ENCODE results near the gene CXCL12. TPM values are rescaled to one million over a fixed set of nuclear protein-coding genes. Genes with fewer than 3 reads are reported as not detected.

CXCL12 gene
- total and polyA plus RNA-seq, 2 donors (not counting 3 experiments of a cell fraction or from before 2014, with no cell fraction given): 0.35 to 1.4 TPM

DNA sequence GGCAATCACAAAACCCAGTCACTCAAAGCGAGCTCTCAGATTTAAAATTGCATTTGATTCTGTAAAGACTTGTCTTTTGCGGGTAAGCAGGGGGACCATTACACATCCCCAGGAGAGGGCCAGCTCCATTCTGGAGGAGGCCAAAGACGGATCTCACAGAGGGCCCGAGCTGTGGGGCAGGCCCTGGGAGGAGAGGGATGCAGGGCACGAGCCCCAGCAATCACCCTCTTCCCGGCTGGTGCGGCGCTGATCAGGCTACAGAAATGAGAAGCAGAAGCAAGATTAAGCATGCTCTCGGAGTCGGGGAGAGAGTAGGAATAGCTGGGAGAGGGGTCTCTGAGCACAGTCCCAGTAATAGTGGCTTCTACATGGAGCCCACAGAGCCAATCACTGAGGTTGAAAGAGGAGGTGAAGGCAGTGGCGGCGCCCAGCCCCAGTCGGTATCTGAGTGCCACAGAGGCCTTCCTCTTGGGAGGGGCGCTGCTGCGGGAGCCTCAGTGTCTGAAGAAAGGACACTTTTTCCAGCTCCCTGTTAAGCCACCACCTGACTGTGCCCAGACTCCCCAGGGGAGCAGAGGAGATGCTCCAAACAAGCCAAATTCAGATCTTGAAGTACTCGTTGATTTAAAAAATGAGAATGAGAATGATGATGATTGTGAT is 7.1 kb downstream of the CXCL12 start:
- no peaks in the 10 kb centered on the region for H3K9me1 ChIP-seq (replicated peaks; ENCODE audit: control insufficient read depth, extremely low read depth, insufficient read depth, low read length)
- H3K9ac ChIP-seq (replicated peaks; ENCODE audit: extremely low read depth, insufficient read depth, low read length): no peak overlapping the region
- POLR2A ChIA-PET: no interaction called here
- CTCF ChIA-PET: interaction anchor here (1.1 to 1.2 kb wide), 2 partner anchors 13 to 694 kb away, joined by 3 to 4 read pairs; no protein-coding TSS in a partner anchor
- H3K27me3 ChIP-seq (ENCODE audit: control insufficient read depth in 2 of 2, insufficient read depth in 2 of 2, low read length in 2 of 2): no peaks in the 10 kb centered on the region
- H3K4me1 ChIP-seq (ENCODE audit: control insufficient read depth, extremely low read depth, insufficient read depth, low read length): no peaks in the 10 kb centered on the region
- no peak overlapping the region for H2AFZ ChIP-seq (ENCODE audit: low read depth, low read length)
- dilution Hi-C loops (cut with MboI; ENCODE audit: extremely low pct_ligation_motif_present, low sequenced_read_pairs) (no loop called here), intact Hi-C loops (cut with micrococcal nuclease) (no loop called here)
- H3K79me2 ChIP-seq (ENCODE audit: control insufficient read depth, insufficient read depth, low read length): no peaks in the 10 kb centered on the region
- FAIRE-seq: no peak
- no peak overlapping the region for H3K27ac ChIP-seq (ENCODE audit: insufficient read depth, low read depth, low read length)
- TF ChIP-seq POLR2A (IDR thresholded peaks at IDR 0.05; ENCODE audit: low read depth, low read length) (no peak), GATA2 (IDR thresholded peaks at IDR 0.05; ENCODE audit: insufficient read depth, insufficient read length, low read depth, low read length) (no peak), POLR2AphosphoS5 (IDR thresholded peaks at IDR 0.05; ENCODE audit: insufficient read depth, low read depth, low read length) (no peak)
- BruUV-seq (replicated peaks): no TSS peak
- no peak overlapping the region for H3K4me2 ChIP-seq (ENCODE audit: insufficient read depth, low read length)
- no peaks in the 10 kb centered on the region for H3K9me3 ChIP-seq (replicated peaks; ENCODE audit: control insufficient read depth, insufficient read depth, low read length)
- no peak for DNase-seq (ENCODE audit: low read depth, low spot score)
- no peaks in the 10 kb centered on the region for H4K20me1 ChIP-seq (replicated peaks; ENCODE audit: control insufficient read depth, extremely low read depth, insufficient read depth, low read length)
- H3K36me3 ChIP-seq (ENCODE audit: control insufficient read depth in 2 of 2, extremely low read depth in 1 of 2, insufficient read depth in 2 of 2, low read length in 2 of 2): no peaks in the 10 kb centered on the region
- H3K4me3 ChIP-seq (replicated peaks in 1 of 3; ENCODE audit: insufficient read depth in 1 of 3, low read depth in 1 of 3, low read length in 3 of 3): no peak overlapping the region

DNA sequence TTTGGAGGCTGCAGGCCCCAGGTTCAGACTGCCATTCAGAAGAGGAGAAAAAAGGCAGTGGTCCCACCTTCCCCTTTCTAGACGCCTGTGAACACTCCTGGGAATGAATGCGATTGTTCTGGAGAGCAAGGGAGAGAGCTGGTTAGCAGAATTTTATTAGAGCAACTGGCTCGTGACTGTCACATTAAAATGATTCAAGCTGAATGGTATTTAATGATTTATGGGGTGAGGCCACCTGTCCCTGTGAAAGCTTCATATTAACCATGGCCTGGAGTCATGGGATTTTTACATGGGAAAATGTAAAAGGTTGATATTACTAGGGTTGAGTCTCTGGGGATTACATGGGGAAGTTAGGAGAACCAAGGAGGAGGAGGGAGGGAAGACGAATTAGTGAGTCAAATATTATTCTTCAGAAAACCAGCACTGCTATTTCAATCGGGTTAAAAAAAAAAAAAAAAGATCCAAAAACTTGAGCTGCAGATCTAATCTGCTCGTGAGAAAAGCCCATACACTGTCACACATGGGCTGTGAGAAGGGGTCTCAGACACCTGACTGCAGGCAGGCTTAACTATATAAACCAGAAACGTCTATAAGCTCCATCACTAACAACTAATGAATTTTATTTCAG is 8.3 kb downstream of the CXCL12 start:
- no TSS peak for BruUV-seq (replicated peaks)
- FAIRE-seq (no peak), DNase-seq (ENCODE audit: low read depth, low spot score) (no peak)
- no peaks in the 10 kb centered on the region for H3K9me3 ChIP-seq (replicated peaks; ENCODE audit: control insufficient read depth, insufficient read depth, low read length)
- TF ChIP-seq POLR2AphosphoS5 (IDR thresholded peaks at IDR 0.05; ENCODE audit: insufficient read depth, low read depth, low read length): no peak
- TF ChIP-seq EZH2 (IDR thresholded peaks at IDR 0.05; ENCODE audit: borderline replicate concordance, low read depth, low read length, severe bottlenecking): no peak
- no peak for TF ChIP-seq MYC (IDR thresholded peaks at IDR 0.05; ENCODE audit: low read depth, low read length)
- TF ChIP-seq JUN (IDR thresholded peaks at IDR 0.05; ENCODE audit: borderline replicate concordance, insufficient read depth, insufficient read length, low read depth): no peak
- no peak for TF ChIP-seq GATA2 (IDR thresholded peaks at IDR 0.05; ENCODE audit: insufficient read depth, insufficient read length, low read depth, low read length)
- no peaks in the 10 kb centered on the region for H4K20me1 ChIP-seq (replicated peaks; ENCODE audit: control insufficient read depth, extremely low read depth, insufficient read depth, low read length)
- no peaks in the 10 kb centered on the region for H3K79me2 ChIP-seq (ENCODE audit: control insufficient read depth, insufficient read depth, low read length)
- H3K4me2 ChIP-seq (ENCODE audit: insufficient read depth, low read length): no peak overlapping the region
- intact Hi-C loops (cut with micrococcal nuclease): no loop called here
- CTCF ChIA-PET: interaction anchor here (1.2 kb wide), 1 partner anchor 14 kb away, joined by 3 read pairs; no protein-coding TSS in a partner anchor
- H3K27me3 ChIP-seq (ENCODE audit: control insufficient read depth in 2 of 2, insufficient read depth in 2 of 2, low read length in 2 of 2): no peaks in the 10 kb centered on the region
- H3K9ac ChIP-seq (replicated peaks; ENCODE audit: extremely low read depth, insufficient read depth, low read length): no peak overlapping the region
- H3K27ac ChIP-seq (ENCODE audit: insufficient read depth, low read depth, low read length): no peak overlapping the region
- no peaks in the 10 kb centered on the region for H3K4me1 ChIP-seq (ENCODE audit: control insufficient read depth, extremely low read depth, insufficient read depth, low read length)
- H3K36me3 ChIP-seq (ENCODE audit: control insufficient read depth in 2 of 2, extremely low read depth in 1 of 2, insufficient read depth in 2 of 2, low read length in 2 of 2): no peaks in the 10 kb centered on the region
- no peaks in the 10 kb centered on the region for H3K9me1 ChIP-seq (replicated peaks; ENCODE audit: control insufficient read depth, extremely low read depth, insufficient read depth, low read length)
- dilution Hi-C loops (cut with MboI; ENCODE audit: extremely low pct_ligation_motif_present, low sequenced_read_pairs): no loop called here
- no peak overlapping the region for H2AFZ ChIP-seq (ENCODE audit: low read depth, low read length)
- POLR2A ChIA-PET: no interaction called here
- no peak overlapping the region for H3K4me3 ChIP-seq (replicated peaks in 1 of 3; ENCODE audit: insufficient read depth in 1 of 3, low read depth in 1 of 3, low read length in 3 of 3)

Measured in endothelial cell of umbilical vein (primary cell).